ENCODE measurements around the gene TBX2. TPM values are rescaled to one million over a fixed set of nuclear protein-coding genes. Genes with fewer than 3 reads are reported as not detected.
"Not testable (repeated sequence)": the region's sequence is repeated elsewhere in the genome, so short reads cannot be mapped to it uniquely, and the experiment has no call there.

The TBX2 gene
- total RNA-seq, 1 donor from 2014 or later: 9.8 TPM

DNA sequence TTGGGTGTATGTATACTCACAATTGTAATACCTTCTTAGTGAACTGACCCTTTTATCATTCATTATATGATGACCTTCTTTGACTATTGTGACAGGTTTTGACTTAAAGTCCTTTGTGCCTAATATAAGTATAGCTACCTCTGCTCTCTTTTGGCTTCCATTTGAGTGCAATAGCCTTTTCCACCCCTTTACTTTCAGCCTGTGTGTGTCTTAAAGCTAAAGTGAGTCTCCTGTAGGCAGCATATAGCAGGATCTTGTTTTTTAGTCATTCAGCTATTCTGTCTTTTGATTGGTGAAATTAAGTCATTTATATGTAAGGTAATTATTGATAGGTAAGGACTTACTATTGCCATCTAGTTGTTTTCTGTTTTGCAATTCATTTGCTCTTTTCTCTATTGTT, 36.6 kb downstream of the TBX2 start:
- no peaks in the 10 kb centered on the region for H3K36me3 ChIP-seq
- intact Hi-C loops (cut with DNase I): no loop called here
- H3K4me1 ChIP-seq: no peaks in the 10 kb centered on the region
- no peaks in the 10 kb centered on the region for H3K27me3 ChIP-seq
- TF ChIP-seq, protein P1, sequence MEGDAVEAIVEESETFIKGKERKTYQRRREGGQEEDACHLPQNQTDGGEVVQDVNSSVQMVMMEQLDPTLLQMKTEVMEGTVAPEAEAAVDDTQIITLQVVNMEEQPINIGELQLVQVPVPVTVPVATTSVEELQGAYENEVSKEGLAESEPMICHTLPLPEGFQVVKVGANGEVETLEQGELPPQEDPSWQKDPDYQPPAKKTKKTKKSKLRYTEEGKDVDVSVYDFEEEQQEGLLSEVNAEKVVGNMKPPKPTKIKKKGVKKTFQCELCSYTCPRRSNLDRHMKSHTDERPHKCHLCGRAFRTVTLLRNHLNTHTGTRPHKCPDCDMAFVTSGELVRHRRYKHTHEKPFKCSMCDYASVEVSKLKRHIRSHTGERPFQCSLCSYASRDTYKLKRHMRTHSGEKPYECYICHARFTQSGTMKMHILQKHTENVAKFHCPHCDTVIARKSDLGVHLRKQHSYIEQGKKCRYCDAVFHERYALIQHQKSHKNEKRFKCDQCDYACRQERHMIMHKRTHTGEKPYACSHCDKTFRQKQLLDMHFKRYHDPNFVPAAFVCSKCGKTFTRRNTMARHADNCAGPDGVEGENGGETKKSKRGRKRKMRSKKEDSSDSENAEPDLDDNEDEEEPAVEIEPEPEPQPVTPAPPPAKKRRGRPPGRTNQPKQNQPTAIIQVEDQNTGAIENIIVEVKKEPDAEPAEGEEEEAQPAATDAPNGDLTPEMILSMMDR (IDR thresholded peaks at IDR 0.05): no peak
- no peak for TF ChIP-seq POLR2A (IDR thresholded peaks at IDR 0.05)
- no peak for TF ChIP-seq POLR2AphosphoS5 (IDR thresholded peaks at IDR 0.05; ENCODE audit: insufficient read depth in 1 of 2, low read depth in 1 of 2)
- H3K27ac ChIP-seq: no peak overlapping the region
- no peak overlapping the region for H3K4me3 ChIP-seq
- no peak for DNase-seq (ENCODE audit: extremely low spot score in 2 of 2)
- no peaks in the 10 kb centered on the region for H3K9me3 ChIP-seq

DNA sequence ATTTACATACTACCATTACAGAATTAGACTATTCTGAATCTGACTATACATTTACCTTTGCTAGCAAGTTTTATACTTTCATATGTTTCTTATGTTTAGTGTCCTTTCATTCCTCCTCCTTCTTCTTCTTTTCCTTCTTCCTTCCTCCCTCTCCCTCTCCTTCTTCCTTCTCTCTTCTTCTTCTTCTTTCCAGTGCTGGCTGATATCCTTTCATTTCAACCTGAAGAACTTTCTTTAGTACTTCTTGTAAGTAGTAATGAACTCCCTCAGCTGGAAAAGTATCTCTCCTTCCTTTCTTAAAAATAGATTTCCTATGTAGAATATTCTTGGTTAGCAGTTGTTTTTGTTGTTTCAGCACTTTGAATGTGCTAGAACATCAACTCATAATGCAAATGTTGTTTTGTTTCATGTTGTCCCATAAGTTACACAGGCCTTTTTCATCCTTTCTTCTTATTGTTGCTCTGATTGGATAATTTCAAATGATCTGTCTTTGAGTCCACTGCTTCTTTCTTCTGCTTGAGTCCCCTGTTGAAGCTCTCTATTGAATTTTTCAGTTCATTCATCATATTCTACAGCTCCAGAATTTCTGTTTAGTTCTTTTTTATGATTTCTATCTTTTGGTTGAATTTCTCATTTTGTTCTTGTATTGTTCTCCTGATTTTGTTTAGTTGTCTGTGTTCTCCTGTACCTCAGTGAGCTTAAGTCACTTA, 37.5 kb downstream of the TBX2 start:
- no peak overlapping the region for H3K27ac ChIP-seq
- no peaks in the 10 kb centered on the region for H3K4me1 ChIP-seq
- DNase-seq (ENCODE audit: extremely low spot score in 2 of 2): no peak
- H3K36me3 ChIP-seq: no peaks in the 10 kb centered on the region
- no peak overlapping the region for H3K4me3 ChIP-seq
- TF ChIP-seq POLR2A (IDR thresholded peaks at IDR 0.05) (no peak), POLR2AphosphoS5 (IDR thresholded peaks at IDR 0.05; ENCODE audit: insufficient read depth in 1 of 2, low read depth in 1 of 2) (no peak)
- TF ChIP-seq, protein P1 (IDR thresholded peaks at IDR 0.05): no peak
- H3K27me3 ChIP-seq: no peaks in the 10 kb centered on the region
- intact Hi-C loops (cut with DNase I): no loop called here
- H3K9me3 ChIP-seq: no peaks in the 10 kb centered on the region

DNA sequence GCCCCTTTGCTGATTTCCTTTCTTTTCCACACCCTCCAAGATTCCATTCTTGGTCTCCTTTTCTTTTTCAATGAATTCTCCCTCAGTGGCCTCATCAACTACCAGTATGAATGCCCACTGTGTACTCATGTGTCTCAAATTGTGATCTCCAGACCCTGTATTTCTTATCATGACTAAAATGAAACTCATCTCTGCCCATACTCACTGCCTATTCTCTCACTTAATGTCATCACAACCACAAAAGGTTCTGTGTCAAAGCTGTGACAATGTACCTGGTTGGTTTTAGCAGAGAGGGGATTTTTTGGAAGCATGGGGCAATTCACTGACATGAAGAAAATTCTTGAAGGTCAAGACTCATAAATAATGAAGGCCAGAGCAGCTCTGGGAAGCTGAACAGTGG, 41.1 kb downstream of the TBX2 start:
- no peaks in the 10 kb centered on the region for H3K36me3 ChIP-seq
- H3K4me3 ChIP-seq: no peak overlapping the region
- H3K27ac ChIP-seq: no peak overlapping the region
- peaks cover 14% of the 10 kb centered on the region for H3K4me1 ChIP-seq
- no peaks in the 10 kb centered on the region for H3K9me3 ChIP-seq
- TF ChIP-seq POLR2A (IDR thresholded peaks at IDR 0.05): no peak
- TF ChIP-seq, protein P1 (IDR thresholded peaks at IDR 0.05): no peak
- TF ChIP-seq POLR2AphosphoS5 (IDR thresholded peaks at IDR 0.05; ENCODE audit: insufficient read depth in 1 of 2, low read depth in 1 of 2): no peak
- DNase-seq (ENCODE audit: extremely low spot score in 2 of 2): no peak
- no peaks in the 10 kb centered on the region for H3K27me3 ChIP-seq
- intact Hi-C loops (cut with DNase I): no loop called here

- intact Hi-C loops (cut with DNase I); H3K4me3 ChIP-seq; DNase-seq (ENCODE audit: extremely low spot score in 2 of 2); H3K9me3 ChIP-seq; H3K27me3 ChIP-seq; H3K36me3 ChIP-seq; H3K27ac ChIP-seq: not testable (repeated sequence)
- H3K4me1 ChIP-seq: peaks cover 14% of the 10 kb centered on the region
Measured at GRCh38 chr17:61441507-61441906, 41.9 kb downstream of the TBX2 start.

DNA sequence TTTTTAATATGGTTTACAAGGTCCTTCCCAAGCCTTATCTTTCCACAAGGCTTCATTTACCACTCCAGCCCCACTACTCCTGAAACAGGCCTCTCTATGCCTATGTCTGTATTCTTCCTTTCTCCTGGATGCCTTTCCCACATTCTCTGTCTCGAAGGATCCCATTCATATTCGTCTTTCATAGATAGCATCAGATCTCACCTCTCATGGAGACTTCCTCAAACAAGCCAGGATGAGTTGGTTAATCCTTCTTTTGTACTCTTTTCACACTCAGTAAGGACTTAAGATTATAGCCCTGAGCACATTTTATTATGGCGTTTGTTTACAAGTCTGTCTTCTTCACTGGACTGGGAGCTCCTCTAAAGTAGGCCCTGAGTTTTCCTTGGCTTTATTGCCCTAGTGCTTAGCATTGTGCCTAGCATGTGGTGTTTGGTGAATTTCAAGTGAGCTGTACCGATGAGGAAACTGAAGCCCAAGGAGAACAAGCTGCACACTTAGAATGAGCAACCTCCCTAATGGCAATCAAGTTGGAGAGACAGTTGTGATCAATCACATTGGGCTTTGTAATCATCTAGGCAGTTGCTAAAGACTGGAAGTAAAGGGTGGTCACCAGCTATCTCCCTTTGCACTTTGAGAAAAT, 42.6 kb downstream of the TBX2 start:
- Histone ChIP-seq H3K4me3 (no peak overlapping the region), H3K4me1 (peaks cover 14% of the 10 kb centered on the region), H3K27me3 (no peaks in the 10 kb centered on the region), H3K36me3 (no peaks in the 10 kb centered on the region), H3K9me3 (no peaks in the 10 kb centered on the region), H3K27ac (no peak overlapping the region)
- intact Hi-C loops (cut with DNase I): no loop called here
- TF ChIP-seq POLR2AphosphoS5 (IDR thresholded peaks at IDR 0.05; ENCODE audit: insufficient read depth in 1 of 2, low read depth in 1 of 2): no peak
- TF ChIP-seq, protein P1 (IDR thresholded peaks at IDR 0.05): no peak
- no peak for DNase-seq (ENCODE audit: extremely low spot score in 2 of 2)
